HepG2 (cell line): ENCODE measurements around the gene CIAO3. TPM values are rescaled to one million over a fixed set of nuclear protein-coding genes. Genes with fewer than 3 reads are reported as not detected.
A peak's percentile ranks its signal among the peaks of the same experiment; 100 is the strongest.

Source experiments
- ATRX ChIP-seq: sonication (generic); formaldehyde crosslinking; IDR thresholded peaks from 2 replicates; pipeline ENCODE4 v1.4.0; 2020; ENCODE audit warnings: missing genetic modification reagents, borderline replicate concordance
- CEBPB ChIP-seq: IDR thresholded peaks from 2 replicates; pipeline ENCODE4 v1.6.1; 2011; ENCODE audit warnings: low read depth, low read length, improper control_type of control experiment, borderline replicate concordance
- KLF9 ChIP-seq: IDR thresholded peaks from 2 replicates; pipeline ENCODE4 v1.6.1; 2016; ENCODE audit warnings: low read depth
- MED8 ChIP-seq: sonication (generic); formaldehyde crosslinking; IDR thresholded peaks from 2 replicates; pipeline ENCODE4 v1.8.1; 2023; ENCODE audit warnings: mild to moderate bottlenecking, missing genetic modification reagents; ENCODE audit not compliant: insufficient replicate concordance
- NFIB ChIP-seq: sonication (generic); formaldehyde crosslinking; IDR thresholded peaks from 2 replicates; pipeline ENCODE4 v1.9.0; 2021; ENCODE audit warnings: missing genetic modification reagents, mild to moderate bottlenecking, borderline replicate concordance
- PAF1 ChIP-seq: IDR thresholded peaks from 2 replicates; pipeline ENCODE4 v1.6.1; 2016; ENCODE audit warnings: missing genetic modification reagents, missing compliant biosample characterization
- PLRG1 ChIP-seq: fragments of 450-650 bp; conservative IDR thresholded peaks from 2 replicates; pipeline ENCODE4 v1.6.1; 2016
- SKIL ChIP-seq: sonication (generic); formaldehyde crosslinking; IDR thresholded peaks from 2 replicates; pipeline ENCODE4 v1.8.0; 2022; ENCODE audit warnings: missing genetic modification reagents, mild to moderate bottlenecking, moderate library complexity, borderline replicate concordance
- SOX6 ChIP-seq, 2 experiments: fragments of 450-650 bp in 1 of 2; sonication (generic) in 1 of 2; formaldehyde crosslinking in 1 of 2; IDR thresholded peaks; 2 replicates each; pipeline versions ENCODE4 v1.4.0 to v1.6.1; 2017 to 2020; ENCODE audit warnings: antibody characterized with exemption in 1 of 2, mild to moderate bottlenecking in 1 of 2, missing genetic modification reagents in 1 of 2
- SP4 ChIP-seq: sonication (generic); formaldehyde crosslinking; IDR thresholded peaks from 2 replicates; pipeline ENCODE4 v1.8.1; 2023; ENCODE audit warnings: mild to moderate bottlenecking, missing genetic modification reagents
- SP5 ChIP-seq: IDR thresholded peaks from 2 replicates; pipeline ENCODE4 v1.6.1; 2016; ENCODE audit warnings: low read depth, borderline replicate concordance
- U2AF2 ChIP-seq: fragments of 200-400 bp; formaldehyde crosslinking; IDR thresholded peaks from 2 replicates; pipeline ENCODE4 v1.6.1; 2017; ENCODE audit warnings: low read depth, mild to moderate bottlenecking, low read length
- XBP1 ChIP-seq: sonication (generic); formaldehyde crosslinking; IDR thresholded peaks from 2 replicates; pipeline ENCODE4 v1.5.0; 2020; ENCODE audit warnings: missing genetic modification reagents
- ZNF205 ChIP-seq: IDR thresholded peaks from 2 replicates; pipeline ENCODE4 v1.6.1; 2018; ENCODE audit warnings: missing biosample characterization, missing genetic modification reagents
- ZNF33B ChIP-seq: sonication (generic); formaldehyde crosslinking; IDR thresholded peaks from 2 replicates; pipeline ENCODE4 v1.5.1; 2020; ENCODE audit warnings: mild to moderate bottlenecking, missing genetic modification reagents
- ZNF451 ChIP-seq: sonication (generic); formaldehyde crosslinking; IDR thresholded peaks from 2 replicates; pipeline ENCODE4 v1.5.0; 2020; ENCODE audit warnings: mild to moderate bottlenecking, missing genetic modification reagents
- ZNF589 ChIP-seq: sonication (generic); formaldehyde crosslinking; conservative IDR thresholded peaks from 2 replicates; pipeline ENCODE4 v1.8.0; 2022; ENCODE audit warnings: mild to moderate bottlenecking, moderate library complexity, missing genetic modification reagents
- ZNF607 ChIP-seq: sonication (generic); formaldehyde crosslinking; IDR thresholded peaks from 2 replicates; pipeline ENCODE4 v1.5.1; 2020; ENCODE audit warnings: missing genetic modification reagents, mild to moderate bottlenecking, borderline replicate concordance
- ZNF652 ChIP-seq: IDR thresholded peaks from 2 replicates; pipeline ENCODE4 v1.6.1; 2016; ENCODE audit warnings: low read depth, borderline replicate concordance
- ZSCAN9 ChIP-seq: IDR thresholded peaks from 2 replicates; pipeline ENCODE4 v1.6.1; 2016; ENCODE audit warnings: borderline replicate concordance
- polyA plus RNA-seq, 8 experiments: library from polyadenylated mRNA; depleted of rRNA in 3 of 8; stranded (reverse) in 7 of 8; unstranded in 1 of 8; fragments of >200 nt; fragmentation: Illumina TruSeq in 4 of 8; extraction: Trizol in 4 of 8; gene quantifications; 2 replicates each; pipeline versions ENCODE4 v1.2.1 to v1.2.3, GENCODE V29; 2011 to 2016; ENCODE audit warnings: low read depth in 4 of 8, missing spikeins in 1 of 8, mixed read lengths in 1 of 8; ENCODE audit not compliant: insufficient read depth in 1 of 8
- total RNA-seq, 5 experiments: library from RNA; depleted of rRNA; stranded (reverse); fragments of >200 nt; fragmentation: Illumina TruSeq; extraction: Trizol; gene quantifications; 2 replicates each; pipeline ENCODE4 v1.2.3, GENCODE V29; 2016; ENCODE audit warnings: low read depth in 1 of 5
- TF ChIP-seq, protein P1 (sequence below): IDR thresholded peaks from 2 replicates; pipeline ENCODE4 v1.6.1; 2016; ENCODE audit warnings: low read depth, control low read depth
- TF ChIP-seq, protein P2 (sequence below): sonication (generic); formaldehyde crosslinking; conservative IDR thresholded peaks from 2 replicates; pipeline ENCODE4 v1.5.0; 2020; ENCODE audit warnings: missing genetic modification reagents
- TF ChIP-seq, protein P3 (sequence below): sonication (generic); formaldehyde crosslinking; IDR thresholded peaks from 2 replicates; pipeline ENCODE4 v1.8.0; 2022; ENCODE audit warnings: mild to moderate bottlenecking, missing genetic modification reagents

The CIAO3 gene
- total and polyA plus RNA-seq, 2 of the 13 experiments (the other 11 are each of a cell fraction or from before 2014, with no cell fraction given), result 21.7 to 25.0 TPM

DNA sequence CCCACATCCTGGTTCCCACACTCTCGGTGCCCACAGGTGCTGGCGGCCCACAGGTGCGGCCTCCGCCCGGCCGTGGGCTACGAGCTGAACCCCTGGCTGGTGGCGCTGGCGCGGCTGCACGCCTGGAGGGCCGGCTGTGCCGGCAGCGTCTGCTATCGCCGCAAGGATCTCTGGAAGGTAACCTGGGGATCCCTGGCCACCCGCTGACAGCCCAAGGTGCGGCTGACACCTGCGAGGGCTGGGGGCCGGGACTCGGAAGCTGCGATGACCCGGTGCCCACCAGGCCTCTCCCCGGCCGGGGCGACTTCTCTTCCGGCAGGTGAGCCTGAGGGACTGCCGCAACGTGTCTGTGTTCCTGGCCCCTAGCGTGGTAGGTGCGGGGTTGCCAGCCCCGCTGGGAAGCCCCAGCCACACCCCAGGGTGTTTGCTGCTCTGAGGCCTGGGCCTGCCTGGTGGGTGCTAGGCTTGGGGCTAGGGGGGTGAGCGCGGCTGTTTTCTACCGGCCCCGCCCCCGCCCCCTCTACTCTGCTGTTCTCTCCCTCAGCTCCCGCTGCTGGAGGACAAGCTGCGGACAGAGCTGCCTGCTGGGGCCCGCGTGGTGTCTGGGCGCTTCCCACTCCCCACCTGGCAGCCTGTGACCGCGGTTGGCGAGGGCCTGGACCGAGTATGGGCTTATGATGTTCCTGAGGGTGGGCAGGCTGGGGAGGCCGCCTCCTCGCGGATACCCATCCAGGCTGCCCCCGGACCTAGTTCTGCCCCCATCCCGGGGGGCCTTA is 18.8 kb downstream of the CIAO3 start (continued):
- no peak for TF ChIP-seq SKIL (CRISPR knock-in tag)
- no peak for TF ChIP-seq PAF1 (CRISPR knock-in tag)
- TF ChIP-seq, protein P1, sequence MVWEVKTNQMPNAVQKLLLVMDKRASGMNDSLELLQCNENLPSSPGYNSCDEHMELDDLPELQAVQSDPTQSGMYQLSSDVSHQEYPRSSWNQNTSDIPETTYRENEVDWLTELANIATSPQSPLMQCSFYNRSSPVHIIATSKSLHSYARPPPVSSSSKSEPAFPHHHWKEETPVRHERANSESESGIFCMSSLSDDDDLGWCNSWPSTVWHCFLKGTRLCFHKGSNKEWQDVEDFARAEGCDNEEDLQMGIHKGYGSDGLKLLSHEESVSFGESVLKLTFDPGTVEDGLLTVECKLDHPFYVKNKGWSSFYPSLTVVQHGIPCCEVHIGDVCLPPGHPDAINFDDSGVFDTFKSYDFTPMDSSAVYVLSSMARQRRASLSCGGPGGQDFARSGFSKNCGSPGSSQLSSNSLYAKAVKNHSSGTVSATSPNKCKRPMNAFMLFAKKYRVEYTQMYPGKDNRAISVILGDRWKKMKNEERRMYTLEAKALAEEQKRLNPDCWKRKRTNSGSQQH, result no peak
- no peak for TF ChIP-seq NFIB
- TF ChIP-seq, protein P2, sequence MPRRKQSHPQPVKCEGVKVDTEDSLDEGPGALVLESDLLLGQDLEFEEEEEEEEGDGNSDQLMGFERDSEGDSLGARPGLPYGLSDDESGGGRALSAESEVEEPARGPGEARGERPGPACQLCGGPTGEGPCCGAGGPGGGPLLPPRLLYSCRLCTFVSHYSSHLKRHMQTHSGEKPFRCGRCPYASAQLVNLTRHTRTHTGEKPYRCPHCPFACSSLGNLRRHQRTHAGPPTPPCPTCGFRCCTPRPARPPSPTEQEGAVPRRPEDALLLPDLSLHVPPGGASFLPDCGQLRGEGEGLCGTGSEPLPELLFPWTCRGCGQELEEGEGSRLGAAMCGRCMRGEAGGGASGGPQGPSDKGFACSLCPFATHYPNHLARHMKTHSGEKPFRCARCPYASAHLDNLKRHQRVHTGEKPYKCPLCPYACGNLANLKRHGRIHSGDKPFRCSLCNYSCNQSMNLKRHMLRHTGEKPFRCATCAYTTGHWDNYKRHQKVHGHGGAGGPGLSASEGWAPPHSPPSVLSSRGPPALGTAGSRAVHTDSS (CRISPR knock-in tag), result no peak
- no peak for TF ChIP-seq ZNF652
- TF ChIP-seq ZNF33B (CRISPR knock-in tag), result no peak; the same call in 1 of the 2 replicates
- TF ChIP-seq ATRX (CRISPR knock-in tag), result no peak
- TF ChIP-seq SP5 (CRISPR knock-in tag), result no peak
- TF ChIP-seq ZNF589 (CRISPR knock-in tag), result 0 out of 2 replicates have a peak, but pooled peaks have one; percentile 0
- no peak for TF ChIP-seq ZNF205 (CRISPR knock-in tag)
- TF ChIP-seq ZSCAN9 (CRISPR knock-in tag), result no peak
- TF ChIP-seq ZNF607 (CRISPR knock-in tag), result no peak
- TF ChIP-seq SP4 (CRISPR knock-in tag), result no peak
- no peak for TF ChIP-seq PLRG1
- no peak for TF ChIP-seq CEBPB
- TF ChIP-seq U2AF2, result no peak
- no peak for TF ChIP-seq ZNF451 (CRISPR knock-in tag)
- TF ChIP-seq, protein P3, sequence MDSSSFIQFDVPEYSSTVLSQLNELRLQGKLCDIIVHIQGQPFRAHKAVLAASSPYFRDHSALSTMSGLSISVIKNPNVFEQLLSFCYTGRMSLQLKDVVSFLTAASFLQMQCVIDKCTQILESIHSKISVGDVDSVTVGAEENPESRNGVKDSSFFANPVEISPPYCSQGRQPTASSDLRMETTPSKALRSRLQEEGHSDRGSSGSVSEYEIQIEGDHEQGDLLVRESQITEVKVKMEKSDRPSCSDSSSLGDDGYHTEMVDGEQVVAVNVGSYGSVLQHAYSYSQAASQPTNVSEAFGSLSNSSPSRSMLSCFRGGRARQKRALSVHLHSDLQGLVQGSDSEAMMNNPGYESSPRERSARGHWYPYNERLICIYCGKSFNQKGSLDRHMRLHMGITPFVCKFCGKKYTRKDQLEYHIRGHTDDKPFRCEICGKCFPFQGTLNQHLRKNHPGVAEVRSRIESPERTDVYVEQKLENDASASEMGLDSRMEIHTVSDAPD (CRISPR knock-in tag), result 0 out of 2 replicates have a peak, but pooled peaks have one; percentile 4
- TF ChIP-seq XBP1 (CRISPR knock-in tag), result no peak
- no peak for TF ChIP-seq KLF9 (CRISPR knock-in tag)
- TF ChIP-seq MED8 (CRISPR knock-in tag), result peak; percentile 3
- no peak for TF ChIP-seq SOX6 (IDR thresholded peaks at IDR 0.05)
- TF ChIP-seq SOX6 (CRISPR knock-in tag; IDR thresholded peaks at IDR 0.05), result 0 out of 2 replicates have a peak, but pooled peaks have one; percentile 18
